ENCODE results near the gene RUBCNL.

RUBCNL gene

GRCh38 chr13:46340631-46341111, 46.4 kb downstream of the RUBCNL start:
- no peaks in the 10 kb centered on the region; the same call in 1 of the 2 replicates for H3K36me3 ChIP-seq (ENCODE audit: control insufficient read depth, insufficient read depth, low read length)
- H3K9ac ChIP-seq (ENCODE audit: low read length), result no peak overlapping the region
- no peaks in the 10 kb centered on the region for H3K4me1 ChIP-seq (ENCODE audit: control insufficient read depth, insufficient read depth, low read length)
- peaks cover 5% of the 10 kb centered on the region; the same call in 1 of the 2 replicates for H3K9me3 ChIP-seq (ENCODE audit: control insufficient read depth, insufficient read depth, low read depth, low read length)
- H3K4me3 ChIP-seq (ENCODE audit: low read depth, low read length), result no peak overlapping the region
- H3K27me3 ChIP-seq (ENCODE audit: control insufficient read depth, insufficient read depth, low read length), result no peaks in the 10 kb centered on the region
- H3K27ac ChIP-seq (ENCODE audit: low read depth, low read length), result no peak overlapping the region

- Histone ChIP-seq H3K4me1 (ENCODE audit: control insufficient read depth, insufficient read depth, low read length) (no peaks in the 10 kb centered on the region), H3K4me3 (ENCODE audit: low read depth, low read length) (no peak overlapping the region), H3K27me3 (ENCODE audit: control insufficient read depth, insufficient read depth, low read length) (no peaks in the 10 kb centered on the region), H3K27ac (ENCODE audit: low read depth, low read length) (no peak overlapping the region), H3K36me3 (ENCODE audit: control insufficient read depth, insufficient read depth, low read length) (no peaks in the 10 kb centered on the region; the same call in 1 of the 2 replicates), H3K9ac (ENCODE audit: low read length) (no peak overlapping the region), H3K9me3 (ENCODE audit: control insufficient read depth, insufficient read depth, low read depth, low read length) (peaks cover 5% of the 10 kb centered on the region; the same call in 1 of the 2 replicates)
These were observed 47.0 kb downstream of the RUBCNL start for GRCh38 chr13:46340011-46340410.

- H3K4me1 ChIP-seq (ENCODE audit: control insufficient read depth, insufficient read depth, low read length), result no peaks in the 10 kb centered on the region
- H3K9ac ChIP-seq (ENCODE audit: low read length), result no peak overlapping the region
- peaks cover 5% of the 10 kb centered on the region; the same call in 1 of the 2 replicates for H3K9me3 ChIP-seq (ENCODE audit: control insufficient read depth, insufficient read depth, low read depth, low read length)
- H3K4me3 ChIP-seq (ENCODE audit: low read depth, low read length), result no peak overlapping the region
- H3K36me3 ChIP-seq (ENCODE audit: control insufficient read depth, insufficient read depth, low read length), result no peaks in the 10 kb centered on the region; the same call in 1 of the 2 replicates
- no peaks in the 10 kb centered on the region for H3K27me3 ChIP-seq (ENCODE audit: control insufficient read depth, insufficient read depth, low read length)
- H3K27ac ChIP-seq (ENCODE audit: low read depth, low read length), result no peak overlapping the region
These were observed 47.9 kb downstream of the RUBCNL start for GRCh38 chr13:46339035-46339666.

GRCh38 chr13:46337700-46338099, 49.4 kb downstream of the RUBCNL start:
- Histone ChIP-seq H3K27me3 (ENCODE audit: control insufficient read depth, insufficient read depth, low read length) (no peaks in the 10 kb centered on the region), H3K27ac (ENCODE audit: low read depth, low read length) (no peak overlapping the region), H3K4me1 (ENCODE audit: control insufficient read depth, insufficient read depth, low read length) (no peaks in the 10 kb centered on the region), H3K4me3 (ENCODE audit: low read depth, low read length) (no peak overlapping the region), H3K9ac (ENCODE audit: low read length) (no peak overlapping the region), H3K9me3 (ENCODE audit: control insufficient read depth, insufficient read depth, low read depth, low read length) (peaks cover 5% of the 10 kb centered on the region; the same call in 1 of the 2 replicates), H3K36me3 (ENCODE audit: control insufficient read depth, insufficient read depth, low read length) (no peaks in the 10 kb centered on the region; the same call in 1 of the 2 replicates)

DNA sequence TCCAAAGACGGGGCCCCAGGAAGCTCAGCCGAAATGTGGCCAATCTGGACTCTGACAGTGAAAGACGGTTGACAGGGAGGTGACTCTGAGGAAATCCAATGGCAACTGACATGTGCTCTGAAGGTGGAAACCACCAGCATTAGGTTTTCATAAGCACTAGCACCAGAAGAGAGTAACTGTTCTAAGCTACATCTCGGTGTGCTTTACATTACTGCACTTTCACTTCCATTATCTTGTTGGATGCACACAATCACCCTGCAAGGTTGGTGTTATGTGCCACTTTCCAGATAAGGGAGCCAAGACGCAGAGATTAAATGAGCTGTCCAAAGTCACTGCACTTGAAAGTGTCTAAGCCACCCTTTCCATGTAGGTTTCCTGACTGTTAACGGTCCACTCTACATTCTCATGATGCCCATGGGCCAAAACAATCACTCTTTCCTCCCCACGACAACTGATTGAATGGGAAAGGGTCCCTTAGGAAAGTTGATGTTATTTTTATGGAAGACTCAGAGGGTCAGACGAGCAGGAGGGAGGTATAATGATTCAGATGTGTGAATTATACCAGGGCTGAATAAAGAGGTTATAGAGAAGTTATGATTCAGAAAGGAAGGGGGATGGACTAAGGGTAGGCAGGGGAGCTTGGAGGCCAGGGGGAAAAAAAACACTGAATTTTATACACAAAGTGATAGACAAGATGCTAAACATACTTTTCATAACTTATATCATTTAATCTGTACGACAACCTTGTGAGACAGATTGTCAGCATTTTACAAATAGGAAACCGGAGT, 52.8 kb downstream of the RUBCNL start:
- Histone ChIP-seq H3K27me3 (ENCODE audit: control insufficient read depth, insufficient read depth, low read length) (no peaks in the 10 kb centered on the region), H3K4me1 (ENCODE audit: control insufficient read depth, insufficient read depth, low read length) (no peaks in the 10 kb centered on the region), H3K9me3 (ENCODE audit: control insufficient read depth, insufficient read depth, low read depth, low read length) (peaks cover 5% of the 10 kb centered on the region; the same call in 1 of the 2 replicates), H3K4me3 (ENCODE audit: low read depth, low read length) (no peak overlapping the region), H3K36me3 (ENCODE audit: control insufficient read depth, insufficient read depth, low read length) (no peaks in the 10 kb centered on the region), H3K9ac (ENCODE audit: low read length) (no peak overlapping the region), H3K27ac (ENCODE audit: low read depth, low read length) (no peak overlapping the region)

- Histone ChIP-seq H3K4me1 (ENCODE audit: control insufficient read depth, insufficient read depth, low read length) (no peaks in the 10 kb centered on the region), H3K36me3 (ENCODE audit: control insufficient read depth, insufficient read depth, low read length) (no peaks in the 10 kb centered on the region), H3K9ac (ENCODE audit: low read length) (no peak overlapping the region), H3K9me3 (ENCODE audit: control insufficient read depth, insufficient read depth, low read depth, low read length) (peaks cover 5% of the 10 kb centered on the region; the same call in 1 of the 2 replicates), H3K4me3 (ENCODE audit: low read depth, low read length) (no peak overlapping the region), H3K27me3 (ENCODE audit: control insufficient read depth, insufficient read depth, low read length) (no peaks in the 10 kb centered on the region), H3K27ac (ENCODE audit: low read depth, low read length) (no peak overlapping the region)
These were observed 54.3 kb downstream of the RUBCNL start for GRCh38 chr13:46332772-46333171.

DNA sequence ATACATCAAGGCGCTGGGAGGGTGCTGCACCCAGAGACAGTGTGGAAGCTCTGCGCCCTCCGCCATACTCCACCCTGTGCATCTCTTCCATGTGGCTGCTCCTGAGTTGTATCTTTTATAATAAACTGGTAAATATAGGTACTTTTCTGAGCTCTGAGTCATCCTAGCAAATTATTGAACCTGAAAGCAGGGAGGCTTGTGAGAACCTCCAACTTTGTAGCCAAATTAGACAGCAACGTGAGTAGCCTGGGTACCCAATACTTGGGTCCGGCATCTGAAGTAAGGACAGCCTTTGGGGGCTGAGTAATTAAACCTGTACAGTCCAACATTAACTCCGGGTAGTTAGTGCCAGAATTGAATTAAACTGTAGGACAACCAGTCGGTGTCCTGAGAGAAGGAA, 57.4 kb downstream of the RUBCNL start:
- Histone ChIP-seq H3K36me3 (ENCODE audit: control insufficient read depth, insufficient read depth, low read length) (no peaks in the 10 kb centered on the region), H3K4me3 (ENCODE audit: low read depth, low read length) (no peak overlapping the region), H3K4me1 (ENCODE audit: control insufficient read depth, insufficient read depth, low read length) (no peaks in the 10 kb centered on the region), H3K27ac (ENCODE audit: low read depth, low read length) (no peak overlapping the region), H3K27me3 (ENCODE audit: control insufficient read depth, insufficient read depth, low read length) (no peaks in the 10 kb centered on the region), H3K9me3 (ENCODE audit: control insufficient read depth, insufficient read depth, low read depth, low read length) (no peaks in the 10 kb centered on the region; the same call in 1 of the 2 replicates), H3K9ac (ENCODE audit: low read length) (no peak overlapping the region)

DNA sequence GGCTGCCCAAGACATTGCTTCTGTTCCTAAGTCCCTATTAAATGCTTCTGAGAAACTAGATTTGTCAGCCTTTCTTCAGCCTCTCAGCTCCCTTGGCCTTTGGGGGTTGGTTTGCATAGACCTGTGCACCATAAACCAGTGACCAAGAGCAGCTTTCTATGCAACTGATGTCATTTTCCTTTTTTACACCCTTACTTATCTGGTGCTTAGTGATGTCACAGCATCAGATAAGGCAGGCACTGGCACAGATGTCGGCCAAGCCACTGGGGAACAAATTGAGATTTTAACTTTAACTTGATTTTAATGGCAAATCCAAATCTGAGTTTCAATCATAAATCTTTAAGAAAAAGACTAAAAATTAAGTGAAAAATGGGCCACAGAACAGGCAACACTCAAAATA, 59.8 kb downstream of the RUBCNL start:
- no peak overlapping the region for H3K27ac ChIP-seq (ENCODE audit: low read depth, low read length)
- H3K27me3 ChIP-seq (ENCODE audit: control insufficient read depth, insufficient read depth, low read length), result no peaks in the 10 kb centered on the region
- H3K4me3 ChIP-seq (ENCODE audit: low read depth, low read length), result no peak overlapping the region
- H3K9me3 ChIP-seq (ENCODE audit: control insufficient read depth, insufficient read depth, low read depth, low read length), result no peaks in the 10 kb centered on the region; the same call in 1 of the 2 replicates
- no peaks in the 10 kb centered on the region for H3K4me1 ChIP-seq (ENCODE audit: control insufficient read depth, insufficient read depth, low read length)
- H3K36me3 ChIP-seq (ENCODE audit: control insufficient read depth, insufficient read depth, low read length), result no peaks in the 10 kb centered on the region
- H3K9ac ChIP-seq (ENCODE audit: low read length), result no peak overlapping the region

DNA sequence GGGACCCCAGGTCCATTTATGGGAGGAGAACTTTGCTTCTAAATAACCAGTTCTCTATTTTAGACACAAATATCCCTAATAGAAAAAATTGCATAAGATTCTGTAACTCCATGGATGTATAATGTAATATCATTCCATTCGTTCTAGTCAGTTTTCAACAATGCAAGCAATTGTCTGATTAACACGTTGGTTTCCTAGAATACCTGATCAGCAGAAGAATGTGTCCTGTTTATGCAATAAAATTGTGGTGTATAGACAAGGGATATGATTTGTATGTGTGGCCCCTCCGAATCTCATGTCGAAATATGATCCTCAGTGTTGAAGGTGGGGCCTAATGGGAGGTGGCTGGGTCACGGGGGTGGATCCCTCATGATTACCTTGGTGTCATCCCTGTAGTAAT, 62.1 kb downstream of the RUBCNL start:
- Histone ChIP-seq H3K27ac (ENCODE audit: low read depth, low read length) (no peak overlapping the region), H3K4me1 (ENCODE audit: control insufficient read depth, insufficient read depth, low read length) (peaks cover 12% of the 10 kb centered on the region; the same call in 1 of the 2 replicates), H3K9ac (ENCODE audit: low read length) (no peak overlapping the region), H3K27me3 (ENCODE audit: control insufficient read depth, insufficient read depth, low read length) (no peaks in the 10 kb centered on the region), H3K36me3 (ENCODE audit: control insufficient read depth, insufficient read depth, low read length) (no peaks in the 10 kb centered on the region), H3K4me3 (ENCODE audit: low read depth, low read length) (no peak overlapping the region), H3K9me3 (ENCODE audit: control insufficient read depth, insufficient read depth, low read depth, low read length) (no peaks in the 10 kb centered on the region; the same call in 1 of the 2 replicates)

DNA sequence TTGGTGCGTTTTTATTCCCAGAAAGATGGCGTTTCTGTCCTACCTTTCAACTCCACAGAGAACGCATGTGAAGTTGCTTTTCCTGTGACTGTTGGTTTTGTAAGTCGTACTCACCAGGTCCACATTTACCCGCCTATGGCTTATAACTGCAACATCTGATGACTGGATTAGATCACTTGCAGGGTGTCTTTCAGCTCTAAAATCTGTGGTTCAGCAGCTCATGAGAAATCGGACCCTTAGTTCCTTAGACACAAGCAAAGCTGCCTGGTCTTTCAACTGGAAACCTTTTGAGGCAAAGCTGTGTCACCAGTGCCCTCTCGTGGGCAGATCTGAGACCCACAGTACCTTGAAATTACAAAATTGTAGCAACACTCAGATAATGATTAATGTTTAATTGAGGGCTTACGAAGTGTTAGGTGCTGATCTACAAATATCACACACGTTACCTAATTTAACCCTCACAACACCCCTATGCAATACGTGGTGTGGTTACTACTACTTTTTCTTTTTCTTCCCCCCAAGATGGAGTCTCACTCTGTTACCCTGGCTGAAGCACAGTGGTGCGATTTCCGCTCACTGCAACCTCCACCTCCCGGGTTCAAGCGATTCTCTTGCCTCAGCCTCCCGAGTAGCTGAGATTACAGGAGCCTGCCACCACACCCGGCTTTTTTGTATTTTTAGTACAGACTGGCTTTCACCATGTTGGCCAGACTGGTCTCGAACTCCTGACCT, 65.4 kb downstream of the RUBCNL start:
- H3K27me3 ChIP-seq (ENCODE audit: control insufficient read depth, insufficient read depth, low read length), result no peaks in the 10 kb centered on the region; the same call in 1 of the 2 replicates
- peaks cover 2% of the 10 kb centered on the region; the same call in 1 of the 2 replicates for H3K9me3 ChIP-seq (ENCODE audit: control insufficient read depth, insufficient read depth, low read depth, low read length)
- peak overlapping the region; percentile 31 for H3K9ac ChIP-seq (ENCODE audit: low read length)
- H3K4me1 ChIP-seq (ENCODE audit: control insufficient read depth, insufficient read depth, low read length), result peaks cover 12% of the 10 kb centered on the region; the same call in 1 of the 2 replicates
- no peak overlapping the region for H3K4me3 ChIP-seq (ENCODE audit: low read depth, low read length)
- no peak overlapping the region for H3K27ac ChIP-seq (ENCODE audit: low read depth, low read length)
- no peaks in the 10 kb centered on the region for H3K36me3 ChIP-seq (ENCODE audit: control insufficient read depth, insufficient read depth, low read length)
